Activated CD4-positive, alpha-beta T cell treated with anti-CD3 and anti-CD28 coated beads, Interleukin-2, amount 50 U/mL, for 16 hours (primary cell): Measurements from ENCODE around the gene KIAA0930.

Source experiments
- DNase-seq: peaks from one replicate; pipeline ENCODE4 v3.0.0-alpha.2; 2020

KIAA0930 gene

GRCh38 chr22:45169591-45170466 lies 70.9 kb downstream of the KIAA0930 start:
- peak; percentile 39 for DNase-seq

- no peak for DNase-seq
Measured at GRCh38 chr22:45166932-45167331, 73.8 kb downstream of the KIAA0930 start.

GRCh38 chr22:45164270-45165088 lies 76.2 kb downstream of the KIAA0930 start:
- no peak for DNase-seq

DNA sequence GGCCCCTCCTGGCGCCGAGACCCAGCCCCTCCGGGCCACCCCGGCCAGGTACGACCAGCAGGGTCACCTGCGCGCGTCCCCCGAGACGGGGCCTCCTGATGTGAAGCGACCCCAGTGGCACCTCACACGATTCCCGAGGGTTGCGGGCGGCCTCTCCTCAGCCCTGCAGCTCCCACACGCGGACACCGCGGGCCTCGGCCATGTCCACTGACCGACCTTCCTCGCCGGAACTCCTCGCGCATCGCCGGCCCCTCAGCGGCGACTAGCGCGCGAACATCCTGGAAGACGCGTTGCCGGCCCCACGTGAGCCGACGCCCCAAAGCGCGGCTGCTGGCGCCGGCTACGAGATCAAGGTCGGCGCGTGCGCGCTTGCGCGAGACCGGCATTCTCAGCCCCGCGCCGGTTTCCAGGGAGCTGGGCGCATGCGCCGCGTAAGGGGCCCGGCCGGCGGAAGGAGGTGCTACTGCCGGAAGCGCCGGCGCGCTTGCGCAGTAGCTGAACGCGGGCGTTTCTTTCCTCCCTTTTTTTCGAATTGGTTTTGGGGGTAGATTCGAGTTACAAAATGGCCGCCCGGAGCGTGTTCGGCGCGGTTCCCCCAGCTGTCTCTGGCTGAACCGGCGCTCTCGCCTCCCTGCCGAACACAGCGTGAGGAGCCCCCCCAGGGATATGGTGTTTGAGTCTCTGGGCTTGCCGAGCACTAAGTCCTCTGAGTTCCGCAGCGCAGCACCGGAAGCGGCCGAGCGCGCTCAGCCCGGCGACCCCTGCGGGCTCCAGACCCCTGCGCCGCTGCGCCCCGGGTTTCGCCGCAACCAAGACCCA lies 77.0 kb downstream of the KIAA0930 start, which contains the start of gene NUP50:
TSS of gene NUP50 (plus strand) at position 475 of the 819 bp plus-strand sequence. CDS start 4,253 bp downstream, outside the sequence.
- DNase-seq: peak; percentile 97

DNA sequence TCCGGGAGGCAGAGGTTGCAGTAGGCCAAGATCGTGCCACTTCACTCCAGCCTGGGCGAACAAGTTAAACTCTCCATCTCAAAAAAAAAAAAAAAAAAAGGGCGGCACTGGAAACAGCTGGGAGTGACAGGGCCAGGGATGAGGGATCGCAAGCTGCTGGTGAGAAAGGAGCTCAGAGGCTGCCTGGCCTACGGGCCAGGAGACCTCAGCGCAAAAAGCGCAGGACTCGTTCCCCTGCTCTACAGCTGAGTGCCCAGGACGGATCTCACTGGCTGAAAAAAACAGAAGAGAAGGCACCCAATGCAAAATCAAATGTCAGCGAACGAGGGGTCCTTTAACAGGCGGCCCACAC lies 77.6 kb downstream of the KIAA0930 start:
- peak; percentile 24 for DNase-seq

GRCh38 chr22:45162531-45162930 lies 78.2 kb downstream of the KIAA0930 start:
- no peak for DNase-seq

GRCh38 chr22:45159652-45160462 lies 80.8 kb downstream of the KIAA0930 start:
- no peak for DNase-seq

DNA sequence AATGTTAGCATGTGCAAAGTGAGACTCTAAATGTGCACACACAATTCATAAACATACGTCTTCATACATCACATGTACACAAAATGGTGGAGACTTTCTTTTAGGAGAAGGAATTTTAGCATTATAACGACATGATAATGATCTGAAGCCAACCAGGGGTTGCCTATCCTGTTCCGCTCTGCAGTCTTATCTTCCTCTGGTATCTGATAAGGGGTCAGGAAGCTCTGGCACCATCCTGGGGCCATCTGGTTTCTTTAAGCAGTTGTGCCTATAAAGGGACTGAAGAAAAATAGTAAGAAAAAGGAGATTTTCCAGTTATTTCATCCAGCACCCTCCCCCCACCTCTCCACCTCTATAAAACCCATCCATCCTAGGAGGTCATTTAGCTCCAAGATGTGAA lies 82.8 kb downstream of the KIAA0930 start:
- no peak for DNase-seq

- DNase-seq: no peak
Measured at GRCh38 chr22:45155050-45155840, 85.4 kb downstream of the KIAA0930 start.

DNA sequence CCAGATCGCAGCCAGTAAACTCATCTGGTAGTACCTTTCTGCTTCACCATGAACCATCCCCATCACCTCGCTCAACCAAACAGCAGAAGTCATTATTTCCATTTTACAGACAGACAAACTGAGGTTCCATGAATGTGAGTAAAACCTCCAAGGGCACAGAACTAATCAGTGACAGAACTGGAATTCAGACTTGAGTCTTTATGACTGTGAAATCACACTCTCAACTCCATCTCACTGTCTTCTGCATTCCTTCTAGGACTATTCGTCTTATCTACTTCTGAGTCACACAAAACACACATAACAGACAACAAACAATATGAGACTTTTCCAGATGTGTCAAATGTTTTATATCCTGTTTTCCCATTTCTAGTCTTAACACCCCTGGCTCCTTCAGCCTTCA lies 86.3 kb downstream of the KIAA0930 start:
- DNase-seq: no peak

- no peak for DNase-seq
Measured at GRCh38 chr22:45151503-45151902, 89.2 kb downstream of the KIAA0930 start.

DNA sequence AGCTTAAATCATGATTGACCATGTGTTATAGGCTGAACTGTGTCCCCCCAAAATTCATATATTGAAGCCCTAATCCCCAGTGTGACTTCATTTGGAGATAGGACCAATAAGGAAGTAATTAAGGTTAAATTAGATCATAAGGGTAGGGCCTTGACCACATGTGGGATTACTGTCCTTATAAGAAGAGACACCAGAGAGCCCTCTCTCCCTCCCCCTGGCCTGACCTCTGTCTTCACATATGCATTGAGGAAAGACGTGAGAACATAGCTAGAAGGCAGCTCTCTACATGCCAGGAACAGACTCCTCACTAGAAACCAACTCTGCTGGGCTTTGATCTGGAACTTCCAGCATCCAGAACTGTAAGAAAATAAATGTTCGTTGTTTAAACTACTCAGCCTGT lies 90.6 kb downstream of the KIAA0930 start:
- no peak for DNase-seq

GRCh38 chr22:45149671-45150070 lies 91.0 kb downstream of the KIAA0930 start:
- no peak for DNase-seq

GRCh38 chr22:45144916-45145315 lies 95.8 kb downstream of the KIAA0930 start:
- DNase-seq: no peak

GRCh38 chr22:45142376-45142775 lies 98.3 kb downstream of the KIAA0930 start:
- no peak for DNase-seq
